HEK293 (cell line): Measurements from ENCODE around the gene HTATSF1.

ENCODE experiments used
- CTCF ChIA-PET: fragments of 350-600 bp; formaldehyde crosslinking; extraction: SDS; loops from one replicate; lab custom pipeline; 2021; ENCODE audit warnings: antibody characterized with exemption; lab: Yijun Ruan, JAX
- POLR2A ChIA-PET: fragments of 300-600 bp; formaldehyde crosslinking; extraction: SDS; loops from one replicate; lab custom pipeline; 2020; ENCODE audit warnings: antibody characterized with exemption, inconsistent platforms; lab: Yijun Ruan, JAX
- H3K27ac ChIP-seq: fragments of 200-500 bp; sonication (Bioruptor generic); 2 replicates; pipeline ENCODE4 v1.5.1; 2014; ENCODE audit warnings: low read depth, low read length, control low read depth, inconsistent platforms; ENCODE audit errors: extremely low read depth
- H3K36me3 ChIP-seq, 2 experiments: fragments of 200-500 bp in 1 of 2; sonication (Bioruptor generic) in 1 of 2; 1 replicate in 1 of 2; 2 replicates in 1 of 2; pipeline ENCODE4 v1.5.1; 2014 to 2017; ENCODE audit warnings: inconsistent platforms in 2 of 2, low read length in 2 of 2; ENCODE audit not compliant: control insufficient read depth in 2 of 2, insufficient read depth in 1 of 2
- H3K4me1 ChIP-seq: fragments of 200-500 bp; sonication (Bioruptor generic); 2 replicates; pipeline ENCODE4 v1.5.1; 2014; ENCODE audit warnings: mild to moderate bottlenecking, low read length, inconsistent platforms; ENCODE audit not compliant: control insufficient read depth, insufficient read depth
- H3K4me3 ChIP-seq: 2 replicates; pipeline ENCODE4 v1.5.1; 2011; ENCODE audit warnings: low read depth, mild to moderate bottlenecking, control low read depth, low read length, moderate library complexity
- H3K9me3 ChIP-seq: fragments of 200-500 bp; sonication (Bioruptor generic); 2 replicates; pipeline ENCODE4 v1.5.1; 2014; ENCODE audit warnings: low read depth, low read length, inconsistent platforms; ENCODE audit not compliant: control insufficient read depth, insufficient read depth
- HIC1 ChIP-seq: fragments of 450-650 bp; formaldehyde crosslinking; IDR thresholded peaks from 2 replicates; pipeline ENCODE4 v1.5.1; 2016; ENCODE audit warnings: missing biosample characterization, missing genetic modification characterization
- KLF17 ChIP-seq: fragments of 450-650 bp; formaldehyde crosslinking; IDR thresholded peaks from 2 replicates; pipeline ENCODE4 v1.5.1; 2016; ENCODE audit warnings: missing biosample characterization, missing genetic modification characterization
- KLF7 ChIP-seq: fragments of 450-650 bp; formaldehyde crosslinking; IDR thresholded peaks from 2 replicates; pipeline ENCODE4 v1.5.1; 2016; ENCODE audit warnings: missing biosample characterization, missing genetic modification characterization, borderline replicate concordance
- SCRT1 ChIP-seq: fragments of 450-650 bp; formaldehyde crosslinking; IDR thresholded peaks from 2 replicates; pipeline ENCODE4 v1.5.1; 2016; ENCODE audit warnings: missing biosample characterization, missing genetic modification characterization, borderline replicate concordance
- ZBTB11 ChIP-seq: fragments of 450-650 bp; formaldehyde crosslinking; conservative IDR thresholded peaks from 2 replicates; pipeline ENCODE4 v1.5.1; 2016; ENCODE audit warnings: low read depth, missing biosample characterization, missing genetic modification characterization
- ZBTB7A ChIP-seq: fragments of 450-650 bp; formaldehyde crosslinking; IDR thresholded peaks from 2 replicates; pipeline ENCODE4 v1.5.1; 2016; ENCODE audit warnings: low read depth, missing biosample characterization, missing genetic modification characterization
- ZBTB8A ChIP-seq: fragments of 450-650 bp; formaldehyde crosslinking; IDR thresholded peaks from 2 replicates; pipeline ENCODE4 v1.5.1; 2016; ENCODE audit warnings: missing biosample characterization, missing genetic modification characterization
- ZNF169 ChIP-seq: fragments of 450-650 bp; formaldehyde crosslinking; IDR thresholded peaks from 2 replicates; pipeline ENCODE4 v1.5.1; 2016; ENCODE audit warnings: missing biosample characterization, missing genetic modification characterization
- ZNF175 ChIP-seq: fragments of 450-650 bp; formaldehyde crosslinking; IDR thresholded peaks from 2 replicates; pipeline ENCODE4 v1.5.1; 2016; ENCODE audit warnings: missing biosample characterization, missing genetic modification characterization
- ZNF2 ChIP-seq: fragments of 450-650 bp; formaldehyde crosslinking; IDR thresholded peaks from 2 replicates; pipeline ENCODE4 v1.5.1; 2016; ENCODE audit warnings: missing biosample characterization, missing genetic modification characterization
- ZNF24 ChIP-seq: fragments of 450-650 bp; formaldehyde crosslinking; IDR thresholded peaks from 2 replicates; pipeline ENCODE4 v1.5.1; 2016; ENCODE audit warnings: missing biosample characterization, missing genetic modification characterization
- ZNF274 ChIP-seq, 2 experiments: fragments of 200-500 bp in 1 of 2; fragments of 450-650 bp in 1 of 2; sonication (Bioruptor generic) in 1 of 2; formaldehyde crosslinking in 1 of 2; IDR thresholded peaks; 2 replicates each; pipeline versions ENCODE4 v1.5.1 to v1.6.1; 2014 to 2016; ENCODE audit warnings: borderline replicate concordance in 1 of 2, inconsistent platforms in 1 of 2, low read length in 1 of 2, missing biosample characterization in 1 of 2, missing genetic modification characterization in 1 of 2
- ZNF324 ChIP-seq: fragments of 450-650 bp; formaldehyde crosslinking; IDR thresholded peaks from 2 replicates; pipeline ENCODE4 v1.5.1; 2016; ENCODE audit warnings: missing biosample characterization, missing genetic modification characterization
- ZNF366 ChIP-seq: fragments of 450-650 bp; formaldehyde crosslinking; conservative IDR thresholded peaks from 2 replicates; pipeline ENCODE4 v1.5.1; 2016; ENCODE audit warnings: missing biosample characterization, missing genetic modification characterization
- ZNF398 ChIP-seq: fragments of 450-650 bp; formaldehyde crosslinking; IDR thresholded peaks from 2 replicates; pipeline ENCODE4 v1.5.1; 2017; ENCODE audit warnings: missing biosample characterization, missing genetic modification characterization
- ZNF404 ChIP-seq: fragments of 450-650 bp; formaldehyde crosslinking; IDR thresholded peaks from 2 replicates; pipeline ENCODE4 v1.5.1; 2017; ENCODE audit warnings: missing biosample characterization, missing genetic modification characterization
- ZNF433 ChIP-seq: fragments of 450-650 bp; formaldehyde crosslinking; IDR thresholded peaks from 2 replicates; pipeline ENCODE4 v1.5.1; 2016; ENCODE audit warnings: missing biosample characterization, missing genetic modification characterization, low read depth
- ZNF561 ChIP-seq: fragments of 450-650 bp; IDR thresholded peaks from 2 replicates; pipeline ENCODE4 v1.5.1; 2018; ENCODE audit warnings: missing biosample characterization, missing genetic modification characterization, borderline replicate concordance
- ZNF623 ChIP-seq: fragments of 450-650 bp; formaldehyde crosslinking; IDR thresholded peaks from 2 replicates; pipeline ENCODE4 v1.5.1; 2016; ENCODE audit warnings: missing biosample characterization, missing genetic modification characterization
- ZNF645 ChIP-seq: fragments of 450-650 bp; formaldehyde crosslinking; IDR thresholded peaks from 2 replicates; pipeline ENCODE4; 2016; ENCODE audit warnings: missing biosample characterization, missing genetic modification characterization
- ZNF658 ChIP-seq: fragments of 450-650 bp; formaldehyde crosslinking; IDR thresholded peaks from 2 replicates; pipeline ENCODE4; 2016; ENCODE audit warnings: missing biosample characterization, missing genetic modification characterization
- ZNF785 ChIP-seq: fragments of 450-650 bp; formaldehyde crosslinking; IDR thresholded peaks from 2 replicates; pipeline ENCODE4 v1.5.1; 2016; ENCODE audit warnings: missing biosample characterization, missing genetic modification characterization
- ZNF830 ChIP-seq: fragments of 450-650 bp; IDR thresholded peaks from 2 replicates; pipeline ENCODE4 v1.5.0; 2018; ENCODE audit warnings: missing biosample characterization, missing genetic modification characterization, low read depth, mild to moderate bottlenecking, moderate library complexity
- ZXDB ChIP-seq: fragments of 450-650 bp; formaldehyde crosslinking; IDR thresholded peaks from 2 replicates; pipeline ENCODE4 v1.5.1; 2016; ENCODE audit warnings: missing biosample characterization, missing genetic modification characterization

HTATSF1 gene

GRCh38 chrX:136495043-136495442 lies 2.3 kb upstream of the HTATSF1 start:
- POLR2A ChIA-PET, result interaction anchor here (0.6 kb wide), 1 partner anchor 385 kb away, joined by 3 read pairs; the partner anchor contains the start of gene RBMX
- H3K27ac ChIP-seq, result no peak overlapping the region

GRCh38 chrX:136496186-136496763 lies 1.1 kb upstream of the HTATSF1 start:
- peak overlapping the region; percentile 60 for H3K4me3 ChIP-seq
- peaks cover 13 to 16% of the 10 kb centered on the region in 2 experiments; a peak in 2 of 3 replicates for H3K36me3 ChIP-seq
- H3K9me3 ChIP-seq, result no peaks in the 10 kb centered on the region
- H3K27ac ChIP-seq, result peak overlapping the region; percentile 97
- POLR2A ChIA-PET, result interaction anchor here (1.0 to 1.9 kb wide), 2 partner anchors 79 to 514 kb away, joined by 5 to 9 read pairs; no protein-coding TSS in a partner anchor
- peaks cover 2% of the 10 kb centered on the region; the same call in 1 of the 2 replicates for H3K4me1 ChIP-seq
- CTCF ChIA-PET, result interaction anchor here (2.1 kb wide), 1 partner anchor 80 kb away, joined by 7 read pairs; no protein-coding TSS in a partner anchor
- TF ChIP-seq ZNF169 (tag by site-specific recombination) (no peak), ZNF785 (tag by site-specific recombination) (no peak), ZNF366 (tag by site-specific recombination) (peak; percentile 74; the same call in 1 of the 2 replicates), KLF17 (0 out of 2 replicates have a peak, but pooled peaks have one; percentile 47), ZNF24 (tag by site-specific recombination) (peak; percentile 98; the same call in 1 of the 2 replicates), ZNF433 (tag by site-specific recombination) (no peak), SCRT1 (tag by site-specific recombination) (no peak), ZNF623 (tag by site-specific recombination) (no peak), HIC1 (tag by site-specific recombination) (no peak), ZNF561 (tag by site-specific recombination) (no peak), ZNF175 (tag by site-specific recombination) (no peak), ZBTB11 (tag by site-specific recombination) (no peak), ZNF2 (tag by site-specific recombination) (no peak), ZNF274 (IDR thresholded peaks at IDR 0.05; ENCODE audit: low read length) (no peak), ZNF274 (tag by site-specific recombination; IDR thresholded peaks at IDR 0.05; ENCODE audit: borderline replicate concordance) (no peak), ZXDB (no peak), ZBTB8A (tag by site-specific recombination) (no peak)

More at GRCh38 chrX:136495043-136495442, 2.3 kb upstream of the HTATSF1 start:
- H3K4me1 ChIP-seq, result peaks cover 2% of the 10 kb centered on the region; the same call in 1 of the 2 replicates
- H3K36me3 ChIP-seq, result peaks cover under 1 to 4% of the 10 kb centered on the region in 2 experiments; a peak in 2 of 3 replicates
- no peak overlapping the region for H3K4me3 ChIP-seq
- H3K9me3 ChIP-seq, result no peaks in the 10 kb centered on the region
- TF ChIP-seq ZBTB7A (tag by site-specific recombination), result no peak
- TF ChIP-seq ZNF645 (tag by site-specific recombination), result no peak
- TF ChIP-seq KLF7 (tag by site-specific recombination), result no peak
- TF ChIP-seq ZNF404 (tag by site-specific recombination), result no peak
- TF ChIP-seq ZNF398, result no peak
- no peak for TF ChIP-seq ZNF324 (tag by site-specific recombination)
- no peak for TF ChIP-seq ZNF830 (tag by site-specific recombination)
- no peak for TF ChIP-seq ZNF658 (tag by site-specific recombination)
- CTCF ChIA-PET, result interaction anchor here (1.3 kb wide), 1 partner anchor 83 kb away, joined by 3 read pairs; no protein-coding TSS in a partner anchor
